Skin epidermis (tissue), 12 donors: Measurements from ENCODE around the gene TNPO3.
"Not testable (repeated sequence)": the region's sequence is repeated elsewhere in the genome, so short reads cannot be mapped to it uniquely, and the experiment has no call there.

Experiments
- H3K27ac ChIP-seq, 21 experiments: fragments of 200-600 bp; sonication (generic) in 11 of 21; one replicate each; pipeline ENCODE4 v1.5.0; 2020; ENCODE audit warnings: mild to moderate bottlenecking in 3 of 21, inconsistent platforms in 2 of 21, moderate library complexity in 2 of 21
- H3K4me3 ChIP-seq, 7 experiments: fragments of 200-600 bp; sonication (generic) in 2 of 7; one replicate each; pipeline ENCODE4 v1.5.0; 2020; ENCODE audit warnings: inconsistent platforms in 2 of 7, mild to moderate bottlenecking in 2 of 7, moderate library complexity in 1 of 7

TNPO3 gene

DNA sequence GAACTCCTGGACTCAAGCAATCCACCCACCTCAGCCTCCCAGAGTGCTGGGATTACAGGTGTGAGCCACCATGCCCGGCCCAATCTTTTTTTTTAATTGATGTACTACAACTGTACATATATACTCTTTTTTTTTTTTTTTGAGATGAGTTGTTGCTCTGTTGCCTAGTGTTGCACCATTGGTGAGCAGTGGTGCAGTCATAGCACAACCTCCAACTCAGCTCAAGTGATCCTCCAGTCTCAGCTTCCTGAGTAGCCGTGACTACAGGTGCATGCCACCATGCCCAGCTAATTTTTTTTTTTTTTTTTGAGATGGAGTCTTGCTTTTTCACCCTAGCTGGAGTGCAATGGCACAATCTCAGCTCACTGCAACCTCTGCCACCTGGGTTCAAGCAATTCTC is 111.7 kb downstream of the TNPO3 start:
- not testable (repeated sequence) for H3K4me3 ChIP-seq, H3K27ac ChIP-seq

DNA sequence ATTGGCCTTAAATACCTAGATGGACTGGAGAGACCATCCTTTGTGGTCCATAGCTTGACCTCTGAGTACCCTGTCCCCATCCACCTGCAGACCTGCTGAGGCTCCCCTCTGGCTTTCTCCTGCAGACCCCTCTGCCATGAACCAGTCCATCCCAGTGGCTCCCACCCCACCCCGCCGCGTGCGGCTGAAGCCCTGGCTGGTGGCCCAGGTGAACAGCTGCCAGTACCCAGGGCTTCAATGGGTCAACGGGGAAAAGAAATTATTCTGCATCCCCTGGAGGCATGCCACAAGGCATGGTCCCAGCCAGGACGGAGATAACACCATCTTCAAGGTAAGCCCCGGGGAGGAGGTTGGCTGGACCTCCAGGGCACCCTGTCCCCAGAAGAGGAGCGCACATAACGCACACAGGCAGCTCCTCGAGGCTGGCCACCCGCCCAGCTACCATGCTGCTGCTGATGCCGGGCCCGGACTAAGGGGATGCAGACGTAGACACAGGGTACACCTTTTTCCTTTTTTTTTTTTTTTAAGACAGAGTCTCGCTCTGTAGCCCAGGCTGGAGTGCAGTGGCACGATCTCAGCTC is 112.9 kb downstream of the TNPO3 start:
- H3K4me3 ChIP-seq = no peak overlapping the region
- peak overlapping the region in 2 of 21 experiments; percentile 86 to 90 for H3K27ac ChIP-seq

DNA sequence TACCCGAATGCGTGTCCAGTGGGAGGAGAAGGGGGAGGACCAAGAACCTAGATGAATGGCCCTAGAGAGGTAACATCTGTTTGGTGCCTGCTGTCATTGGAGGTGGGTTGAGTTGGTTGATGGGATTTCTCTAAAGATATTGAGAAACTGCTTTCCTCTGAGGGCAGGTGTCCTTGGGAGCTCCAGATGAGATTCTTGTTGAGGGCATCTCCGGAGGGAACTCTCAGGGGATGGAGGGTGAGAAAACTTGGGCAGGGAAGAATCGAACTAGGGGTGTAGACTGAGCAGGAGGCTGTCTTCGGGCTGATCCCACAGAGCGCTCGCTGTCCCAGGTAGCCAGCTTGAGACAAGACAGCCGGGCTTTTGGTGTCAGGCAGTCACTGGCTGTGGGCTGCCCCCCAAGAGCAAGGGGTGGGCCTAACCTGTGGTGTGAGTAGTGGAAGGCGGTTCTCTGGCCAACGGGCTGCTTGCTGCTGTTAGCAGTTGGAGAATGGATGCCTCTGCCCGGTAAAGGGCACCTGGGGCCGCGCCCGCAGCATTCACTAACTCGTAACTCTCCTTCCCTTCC is 113.5 kb downstream of the TNPO3 start:
- H3K27ac ChIP-seq = peak overlapping the region in 8 of 21 experiments; percentile 81 to 90 (median 85)
- H3K4me3 ChIP-seq = peak overlapping the region in 1 of 7 experiments; percentile 65

DNA sequence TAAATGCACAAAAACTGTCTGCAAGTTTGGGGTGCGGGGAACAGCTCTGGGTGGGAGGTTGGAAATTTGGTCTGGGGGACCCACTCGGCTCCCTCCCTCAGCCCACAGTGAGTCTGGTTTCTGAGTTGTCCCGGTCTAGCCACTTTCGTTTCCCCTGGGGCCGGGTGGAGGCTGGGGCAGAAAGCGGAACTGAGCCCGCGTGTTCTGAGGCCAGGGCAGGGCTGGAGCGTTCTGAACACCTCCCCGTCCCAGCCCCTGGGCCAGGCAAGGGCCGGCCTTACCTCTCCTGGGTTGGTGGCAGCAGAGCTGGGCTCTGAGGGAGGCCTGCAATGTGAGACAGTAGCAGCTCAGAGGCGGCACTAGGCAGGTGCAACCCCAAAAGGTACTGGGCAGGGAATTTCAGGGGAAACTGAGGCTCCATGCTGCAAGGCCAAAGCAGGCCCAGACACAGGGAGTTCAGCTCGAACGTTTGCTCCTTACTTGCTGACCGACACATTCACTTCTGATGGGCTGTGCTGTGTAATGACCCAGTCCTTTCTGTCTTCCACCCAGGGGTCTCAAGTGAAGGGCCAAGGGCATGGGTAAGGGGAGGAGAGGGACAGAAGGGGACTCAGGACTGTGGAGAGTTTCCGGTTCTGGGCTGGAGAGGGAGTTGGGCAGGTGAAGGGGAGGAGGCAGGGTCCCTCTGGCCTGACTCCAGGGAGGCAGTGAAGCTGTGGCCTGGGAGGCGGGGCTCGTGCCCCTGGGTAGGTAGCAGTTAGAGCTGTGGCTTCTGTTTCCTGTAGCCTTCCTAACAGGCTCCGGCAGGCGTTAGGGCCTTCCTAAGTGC is 114.2 kb downstream of the TNPO3 start:
- H3K4me3 ChIP-seq = peak overlapping the region in 5 of 7 experiments; percentile 7 to 72 (median 65)
- H3K27ac ChIP-seq = peak overlapping the region in 15 of 21 experiments; percentile 9 to 90 (median 83)

DNA sequence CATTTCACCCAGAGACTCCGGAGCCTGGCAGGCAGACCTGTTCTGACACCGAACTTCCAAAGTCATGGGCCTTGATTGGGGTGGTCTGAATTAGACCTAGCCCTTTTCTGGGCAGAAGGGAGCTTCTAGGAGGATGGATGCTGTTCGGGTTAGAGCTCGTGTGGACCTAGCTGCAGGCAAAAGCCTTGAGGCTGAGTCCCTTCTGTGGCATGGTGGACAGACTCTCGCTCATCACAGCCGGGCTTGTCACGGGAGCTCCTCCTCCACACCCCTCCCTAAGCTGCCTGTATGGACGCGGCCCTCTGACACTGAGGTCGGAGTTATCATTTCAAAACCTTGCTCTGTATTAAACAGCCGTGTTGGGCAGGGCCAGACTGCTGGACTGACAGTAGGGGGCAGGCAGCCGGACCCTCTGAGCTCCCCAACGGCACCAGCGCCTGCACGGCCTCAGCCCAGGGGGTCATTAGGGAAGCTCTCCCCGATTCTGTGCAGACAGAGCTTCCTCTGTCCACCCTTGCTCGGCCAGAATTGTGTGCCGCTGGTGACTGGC is 115.0 kb downstream of the TNPO3 start:
- Histone ChIP-seq H3K4me3 (peak overlapping the region in 5 of 7 experiments; percentile 7 to 72 (median 65)), H3K27ac (peak overlapping the region in 15 of 21 experiments; percentile 25 to 90 (median 84))

DNA sequence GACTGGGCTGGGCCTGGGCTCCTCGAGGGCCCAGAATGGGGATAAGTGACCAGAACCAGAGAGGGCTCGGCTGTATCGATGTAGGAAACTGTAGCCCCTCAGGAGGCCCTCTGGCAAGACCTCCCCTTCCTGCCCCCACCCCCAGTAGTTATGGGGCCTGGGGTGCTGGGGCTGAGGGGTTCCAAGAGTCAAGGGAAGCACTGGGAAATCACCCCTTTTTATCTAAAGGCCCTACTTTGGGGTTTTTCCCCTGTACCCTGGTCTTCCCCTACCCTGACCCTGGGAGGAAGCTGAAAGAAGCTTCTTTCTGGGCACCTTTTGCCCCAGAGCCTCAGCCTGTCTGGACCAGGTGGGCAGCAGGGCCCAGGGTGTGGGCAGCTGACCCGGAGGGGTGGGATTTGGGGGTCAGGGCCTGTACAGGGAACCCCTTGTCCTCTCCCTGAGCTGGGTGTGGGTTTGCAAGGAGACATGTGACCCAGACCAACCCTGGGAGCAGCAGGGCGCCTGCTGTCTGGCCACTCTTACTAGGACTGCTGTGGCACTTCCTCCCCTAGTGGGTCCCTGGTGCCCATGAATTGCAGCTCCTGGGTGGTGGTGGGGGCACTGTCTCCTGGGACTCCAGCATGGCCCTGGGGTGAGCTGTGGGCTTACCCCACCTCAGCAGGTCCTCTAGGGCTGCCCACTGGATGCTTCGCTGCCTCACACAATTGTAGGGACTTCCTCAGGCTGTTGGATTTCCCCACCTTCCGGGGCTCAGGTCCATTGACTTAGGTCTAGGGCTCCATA is 115.6 kb downstream of the TNPO3 start:
- Histone ChIP-seq H3K27ac (peak overlapping the region in 19 of 21 experiments; percentile 20 to 90 (median 82)), H3K4me3 (peak overlapping the region; percentile 50 to 72 (median 65))

DNA sequence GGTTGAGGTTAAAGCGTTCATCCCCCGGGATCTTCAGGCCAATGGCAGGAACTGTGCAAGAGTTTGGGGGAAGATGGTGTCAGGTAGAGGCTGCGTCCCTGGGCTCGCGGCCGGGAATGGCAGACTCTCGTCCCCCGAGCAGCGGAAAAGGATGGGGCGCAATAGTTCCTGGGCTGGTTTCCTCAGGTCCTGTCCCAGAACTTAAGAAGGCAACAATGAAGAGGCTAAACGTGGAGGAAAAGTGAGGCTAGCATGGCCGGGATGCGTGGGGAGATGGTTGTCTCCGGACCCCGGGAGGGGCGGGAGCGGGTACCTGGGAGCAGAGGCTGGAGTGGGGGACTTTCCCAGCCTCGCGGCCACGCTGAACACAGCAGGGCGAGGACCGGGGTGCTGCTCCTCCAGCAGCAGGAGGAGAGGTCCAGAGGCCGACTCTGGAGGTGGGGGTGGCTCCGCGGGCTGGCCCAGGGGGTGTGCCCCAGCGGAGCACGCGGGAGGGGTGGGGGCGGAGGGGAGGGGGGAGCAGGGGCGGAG is 116.3 kb downstream of the TNPO3 start:
- Histone ChIP-seq H3K27ac (peak overlapping the region in 20 of 21 experiments; percentile 20 to 90 (median 82)), H3K4me3 (peak overlapping the region; percentile 50 to 72 (median 65))

DNA sequence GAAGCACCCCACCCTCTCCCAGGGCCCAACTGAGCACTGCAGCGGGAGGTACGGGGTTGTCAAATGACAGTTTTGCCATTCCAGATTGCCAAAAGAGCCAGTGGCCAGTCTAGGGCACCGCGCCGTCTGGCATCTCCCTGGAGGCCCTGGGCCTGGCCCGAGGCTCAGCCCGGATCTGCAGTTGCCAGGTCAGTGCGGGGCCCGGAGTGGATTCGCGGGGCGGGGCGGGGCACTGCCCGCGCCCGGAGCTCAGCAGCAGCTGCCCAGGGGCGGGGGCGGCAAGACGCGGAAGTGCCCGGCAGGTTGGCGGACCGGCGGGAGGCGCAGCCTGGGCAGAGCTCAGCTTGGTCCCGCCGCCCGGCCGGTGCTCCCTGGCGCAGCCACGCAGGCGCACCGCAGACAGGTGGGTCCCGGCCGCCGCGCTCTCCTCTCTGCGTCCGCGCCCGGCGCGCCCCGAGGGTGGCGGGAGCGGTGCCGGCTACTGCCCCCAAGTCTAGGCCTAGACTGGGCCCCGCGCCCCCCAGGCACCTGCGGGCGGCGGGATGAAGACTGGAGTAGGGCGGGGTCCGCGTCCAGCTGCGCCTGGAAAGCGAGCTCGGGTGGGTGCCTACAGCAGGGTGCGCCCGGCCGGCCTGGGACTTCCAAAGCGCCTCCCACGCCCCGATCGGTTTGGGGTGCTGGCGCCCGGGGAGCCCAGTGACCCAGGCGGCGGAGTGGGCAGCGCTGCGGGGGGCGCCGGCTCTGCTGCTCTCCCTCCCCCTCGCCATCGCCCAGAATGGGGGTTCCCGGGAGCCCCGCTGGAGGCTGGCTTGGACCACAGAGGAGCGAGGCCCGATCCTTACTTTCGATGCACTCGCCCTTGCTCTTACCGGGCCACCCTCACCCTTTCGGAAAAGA is 117.0 kb downstream of the TNPO3 start, which contains the start of gene IRF5:
TSS of gene IRF5 (plus strand) at position 281 of the 897 bp plus-strand sequence. CDS start 4,155 bp downstream, outside the sequence.
- Histone ChIP-seq H3K4me3 (peak within 1 kb of the TSS; percentile 50 to 72 (median 65)), H3K27ac (peak within 1 kb of the TSS; percentile 47 to 90 (median 82))

DNA sequence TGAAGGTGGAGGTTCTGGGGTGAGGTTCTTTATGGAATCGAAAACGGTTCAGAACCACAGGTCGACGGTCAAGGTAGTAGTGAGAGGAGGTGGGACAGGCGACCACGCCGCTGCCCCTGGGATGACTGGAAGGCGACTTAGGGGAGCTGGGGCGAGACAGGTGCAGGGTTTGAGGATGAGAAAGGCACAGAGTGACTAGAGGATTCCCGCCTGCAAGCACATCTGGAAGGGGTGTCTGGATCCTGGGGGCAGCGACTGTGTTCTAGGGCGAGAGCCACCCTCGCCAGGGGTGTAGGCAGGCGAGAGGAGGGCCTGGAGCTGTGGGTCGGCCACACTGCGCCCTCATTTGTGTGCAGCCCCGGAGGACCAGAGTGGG is 117.7 kb downstream of the TNPO3 start:
- Histone ChIP-seq H3K4me3 (peak overlapping the region; percentile 50 to 72 (median 65)), H3K27ac (peak overlapping the region in 19 of 21 experiments; percentile 1 to 90 (median 81))

DNA sequence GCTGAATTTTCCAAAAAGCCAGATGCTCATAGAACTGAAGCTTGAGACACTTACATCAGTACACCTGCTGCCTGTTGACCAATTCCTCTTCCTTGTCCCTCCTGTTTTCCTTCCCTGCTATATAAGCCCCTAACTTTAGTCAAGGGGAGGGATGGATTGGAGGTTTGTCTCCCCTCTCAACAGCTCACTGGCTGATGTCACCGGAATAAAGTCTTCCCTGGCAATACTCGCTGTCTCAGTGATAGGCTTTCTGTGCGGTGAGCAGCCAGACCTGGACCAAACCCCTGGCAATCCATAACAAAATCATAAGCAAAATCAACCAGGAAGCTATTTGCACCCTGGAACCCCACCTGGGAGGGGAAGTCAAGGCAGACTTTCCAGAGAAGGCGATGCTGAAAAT is 118.1 kb downstream of the TNPO3 start:
- Histone ChIP-seq H3K27ac (peak overlapping the region in 1 of 21 experiments; percentile 84), H3K4me3 (no peak overlapping the region)

DNA sequence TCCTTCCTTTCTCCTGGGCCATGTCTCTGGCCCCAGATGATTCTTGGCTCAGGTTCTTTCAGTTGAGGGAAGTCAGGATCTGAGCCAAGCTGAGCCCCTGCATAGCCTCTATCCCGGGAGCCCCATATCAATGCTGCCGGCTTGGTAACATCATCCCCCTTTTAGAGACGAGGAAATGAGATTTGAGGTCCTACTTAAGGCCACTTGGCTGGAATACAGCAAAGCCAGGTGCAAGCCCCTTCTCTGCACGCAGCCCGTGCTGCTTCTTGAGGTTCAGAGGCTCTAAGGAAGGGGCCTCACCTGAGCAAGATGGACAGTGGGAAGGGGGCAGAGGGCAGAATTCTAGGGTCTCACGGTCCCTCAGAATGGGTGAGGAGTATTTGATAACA is 119.6 kb downstream of the TNPO3 start:
- Histone ChIP-seq H3K4me3 (no peak overlapping the region), H3K27ac (peak overlapping the region in 9 of 21 experiments; percentile 9 to 67 (median 32))

DNA sequence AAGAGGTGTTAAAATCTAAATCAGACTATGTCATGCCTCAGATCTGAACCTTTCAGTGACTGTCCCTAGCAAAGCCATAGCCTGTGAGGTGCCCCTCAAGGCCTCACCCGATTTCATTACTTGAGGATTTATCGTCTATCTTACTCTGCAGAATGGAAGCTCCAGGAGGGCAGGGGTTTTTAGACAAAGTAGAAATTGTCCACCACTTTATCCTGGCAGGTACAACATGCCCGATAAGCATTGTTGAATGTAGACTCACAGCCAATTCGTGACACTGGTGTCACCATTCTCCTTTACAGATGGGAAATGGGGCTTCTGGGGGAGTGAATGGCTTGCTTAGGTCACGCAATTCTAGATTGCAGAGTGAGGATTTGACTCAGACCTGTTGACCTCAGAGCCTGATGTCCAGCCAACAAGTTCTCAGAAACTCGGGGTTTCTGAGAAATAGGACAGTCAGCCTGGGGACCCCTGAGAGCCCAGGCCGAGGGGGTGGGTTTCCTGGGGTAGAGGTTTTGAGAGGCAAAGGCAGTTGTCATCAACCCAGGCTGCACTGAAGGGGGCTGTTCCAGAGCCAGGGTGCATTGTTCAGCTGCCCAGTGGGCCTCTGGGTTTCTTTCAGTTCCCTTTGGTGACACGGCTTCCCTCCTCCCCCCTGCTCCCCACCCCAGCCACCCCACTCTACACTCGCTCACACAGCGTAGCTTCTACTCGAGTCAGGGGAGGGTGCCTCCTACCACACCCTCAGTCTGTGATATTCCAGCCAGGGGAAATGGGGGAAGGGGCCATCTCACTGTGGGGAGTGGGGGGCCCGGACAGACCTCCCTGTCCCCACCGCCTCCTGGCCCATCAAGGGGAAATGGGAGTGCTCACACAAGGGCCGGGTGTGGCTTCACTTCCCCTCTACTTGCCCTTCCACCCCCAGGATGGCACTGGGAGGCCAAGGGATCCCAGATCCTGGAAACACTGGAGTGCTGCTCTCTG is 120.3 kb downstream of the TNPO3 start:
- Histone ChIP-seq H3K27ac (peak overlapping the region in 9 of 21 experiments; percentile 9 to 67 (median 42)), H3K4me3 (no peak overlapping the region)

DNA sequence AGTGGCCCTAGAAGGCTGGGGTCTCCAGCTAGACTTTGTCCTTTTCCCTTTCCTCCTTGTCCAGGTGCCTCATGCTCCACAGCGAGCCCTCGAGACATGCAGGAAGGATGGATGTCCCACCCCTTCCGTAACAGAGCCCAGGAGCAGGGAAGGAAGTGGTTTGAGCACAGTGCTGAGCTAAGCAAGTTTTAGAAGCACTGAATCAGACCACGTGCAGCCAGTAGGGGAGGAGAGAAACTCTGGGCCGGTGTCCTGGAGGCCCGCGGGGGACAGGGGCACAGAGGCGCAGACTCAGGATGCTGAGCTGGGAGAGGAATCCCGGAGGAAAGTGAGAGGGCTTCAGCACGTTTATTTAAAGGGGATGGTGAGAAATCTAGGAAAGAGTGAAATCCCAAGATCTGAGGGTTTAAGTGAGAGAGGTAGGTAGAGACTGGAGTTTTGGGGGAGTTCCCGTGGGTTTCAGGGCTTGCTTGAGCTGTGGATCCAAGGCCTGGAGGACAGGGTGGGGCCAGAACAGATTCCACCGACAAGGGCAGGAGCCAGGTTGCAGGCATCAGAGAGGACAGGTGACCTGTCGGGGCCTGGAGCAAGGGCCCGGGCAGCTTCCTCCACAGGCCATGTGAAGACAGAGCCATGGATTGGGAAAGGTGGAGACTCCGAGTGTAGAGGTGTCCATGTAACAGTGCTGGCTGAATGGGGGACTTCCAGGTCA is 121.6 kb downstream of the TNPO3 start:
- Histone ChIP-seq H3K27ac (peak overlapping the region in 7 of 21 experiments; percentile 7 to 67 (median 57)), H3K4me3 (no peak overlapping the region)

DNA sequence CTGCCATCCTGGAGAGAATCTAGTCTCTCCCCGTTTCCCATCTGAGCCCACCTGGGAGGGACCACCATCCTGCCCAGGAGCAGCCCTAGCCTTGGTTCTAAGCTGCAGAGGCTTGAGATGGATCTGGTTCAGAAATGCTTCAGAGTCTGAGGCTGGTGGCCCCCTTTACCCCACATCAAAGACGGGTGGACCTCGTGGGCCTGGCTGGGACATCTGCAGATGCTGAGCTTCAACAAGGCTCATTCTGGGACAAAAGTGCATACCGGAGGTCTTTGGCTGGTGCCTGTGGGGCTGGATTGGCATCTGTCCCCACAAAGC is 122.1 kb downstream of the TNPO3 start:
- Histone ChIP-seq H3K4me3 (no peak overlapping the region), H3K27ac (peak overlapping the region in 5 of 21 experiments; percentile 7 to 67 (median 61))

DNA sequence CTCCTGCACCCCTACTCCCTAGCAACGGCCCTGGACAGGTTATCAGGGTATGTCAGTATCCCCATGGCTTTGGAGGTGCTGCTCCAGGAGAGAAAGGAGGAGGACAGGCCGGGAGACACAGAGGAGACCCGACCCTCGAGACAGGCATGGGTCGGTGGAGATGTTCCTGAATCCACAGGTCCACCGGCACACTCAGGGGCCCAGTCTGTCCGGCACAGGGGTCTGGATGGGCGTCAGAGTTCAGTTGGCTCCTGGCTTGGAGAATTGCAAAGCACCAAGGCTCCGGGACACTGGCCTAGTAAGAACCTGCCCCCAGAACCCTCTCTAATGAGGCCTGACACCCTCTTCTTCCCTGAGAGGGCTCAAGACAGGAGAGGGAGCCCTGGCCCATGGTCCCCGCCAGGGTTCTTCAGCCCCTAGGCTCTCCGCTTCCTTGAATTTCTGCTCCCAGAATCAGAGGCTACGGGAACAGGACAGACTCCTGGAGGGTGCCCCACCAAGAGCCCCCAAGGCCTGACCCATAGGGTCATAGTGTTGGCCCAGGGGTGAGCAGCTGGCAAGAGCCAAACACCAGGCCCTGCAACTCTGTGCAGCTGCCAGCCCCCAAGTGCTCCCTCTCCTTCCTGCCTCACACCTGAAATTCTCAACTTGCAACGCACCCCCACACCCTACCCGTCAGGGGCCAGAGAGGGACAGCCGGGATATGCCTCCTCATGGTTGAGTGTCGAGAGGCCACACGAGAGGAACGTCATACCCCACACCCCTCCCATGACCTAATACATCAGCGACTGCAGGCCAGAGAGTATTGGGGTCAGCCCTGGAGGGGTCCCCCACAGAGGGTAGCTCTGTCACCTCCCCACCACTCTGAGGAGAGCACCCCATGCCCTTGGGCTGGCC is 122.7 kb downstream of the TNPO3 start:
- Histone ChIP-seq H3K4me3 (no peak overlapping the region), H3K27ac (peak overlapping the region in 4 of 21 experiments; percentile 7 to 67 (median 61))
